Measurements from ENCODE around the gene GLRX5.

GLRX5 gene

DNA sequence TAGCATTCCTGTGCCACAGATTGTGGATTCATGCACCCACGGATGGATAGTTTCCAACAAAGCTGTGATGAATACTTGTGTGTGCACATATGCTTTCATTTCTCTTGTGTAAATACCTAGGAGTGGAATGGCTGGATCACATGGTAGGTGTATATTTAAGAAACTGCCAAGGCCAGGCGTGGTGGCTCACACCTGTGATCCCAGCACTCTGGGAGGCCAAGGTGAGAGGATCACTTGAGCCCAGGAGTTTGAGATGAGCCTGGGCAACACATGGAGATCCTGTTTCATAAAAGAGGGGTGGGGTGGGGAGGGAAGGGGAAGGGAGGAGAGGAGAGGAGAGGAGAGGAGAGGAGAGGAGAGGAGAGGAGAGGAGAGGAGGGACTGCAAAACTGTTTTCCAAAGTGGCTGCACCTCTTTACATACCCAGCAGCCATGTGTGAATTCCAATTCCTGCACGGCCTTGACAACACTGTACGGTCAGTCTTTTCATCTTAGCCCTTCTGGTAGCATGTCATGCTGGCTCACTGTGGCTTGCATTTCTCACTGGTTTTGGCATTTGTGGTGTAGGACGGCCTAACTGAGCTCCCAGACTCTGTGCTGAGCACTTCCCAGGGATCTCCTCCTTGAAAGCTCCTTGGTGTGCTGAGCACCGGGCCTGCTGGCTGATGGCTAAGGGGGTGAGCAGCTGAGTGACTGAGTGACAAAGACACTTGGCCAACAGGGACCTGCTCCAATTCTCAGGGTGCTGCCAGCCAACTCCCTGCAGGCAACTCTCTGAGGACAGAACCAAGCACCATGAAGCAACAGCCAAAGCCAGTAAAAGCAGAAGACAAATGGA lies 46.3 kb upstream of the GLRX5 start:
- H3K79me2 ChIP-seq (ENCODE audit: insufficient read depth, low read depth): peaks cover 21% of the 10 kb centered on the region; the same call in 1 of the 2 replicates
- no peak overlapping the region for H3K9ac ChIP-seq
- no peaks in the 10 kb centered on the region for H3K4me1 ChIP-seq (ENCODE audit: low read depth, poor library complexity, severe bottlenecking)
- H4K20me1 ChIP-seq (ENCODE audit: insufficient read depth): no peaks in the 10 kb centered on the region
- H3K4me3 ChIP-seq (IDR thresholded peaks at IDR 0.05; ENCODE audit: insufficient read depth, low read depth, low read length): no peak overlapping the region
- no peaks in the 10 kb centered on the region for H3K27me3 ChIP-seq (ENCODE audit: insufficient read depth, low read depth)
- H3K27ac ChIP-seq: no peak overlapping the region
- TF ChIP-seq, protein P1, sequence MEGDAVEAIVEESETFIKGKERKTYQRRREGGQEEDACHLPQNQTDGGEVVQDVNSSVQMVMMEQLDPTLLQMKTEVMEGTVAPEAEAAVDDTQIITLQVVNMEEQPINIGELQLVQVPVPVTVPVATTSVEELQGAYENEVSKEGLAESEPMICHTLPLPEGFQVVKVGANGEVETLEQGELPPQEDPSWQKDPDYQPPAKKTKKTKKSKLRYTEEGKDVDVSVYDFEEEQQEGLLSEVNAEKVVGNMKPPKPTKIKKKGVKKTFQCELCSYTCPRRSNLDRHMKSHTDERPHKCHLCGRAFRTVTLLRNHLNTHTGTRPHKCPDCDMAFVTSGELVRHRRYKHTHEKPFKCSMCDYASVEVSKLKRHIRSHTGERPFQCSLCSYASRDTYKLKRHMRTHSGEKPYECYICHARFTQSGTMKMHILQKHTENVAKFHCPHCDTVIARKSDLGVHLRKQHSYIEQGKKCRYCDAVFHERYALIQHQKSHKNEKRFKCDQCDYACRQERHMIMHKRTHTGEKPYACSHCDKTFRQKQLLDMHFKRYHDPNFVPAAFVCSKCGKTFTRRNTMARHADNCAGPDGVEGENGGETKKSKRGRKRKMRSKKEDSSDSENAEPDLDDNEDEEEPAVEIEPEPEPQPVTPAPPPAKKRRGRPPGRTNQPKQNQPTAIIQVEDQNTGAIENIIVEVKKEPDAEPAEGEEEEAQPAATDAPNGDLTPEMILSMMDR (conservative IDR thresholded peaks at IDR 0.05; ENCODE audit: low read depth, low read length): no peak
- no peak overlapping the region for H3K4me2 ChIP-seq
- H3K36me3 ChIP-seq (ENCODE audit: insufficient read depth): no peaks in the 10 kb centered on the region
- no peak overlapping the region for H2AFZ ChIP-seq (ENCODE audit: low read depth)

DNA sequence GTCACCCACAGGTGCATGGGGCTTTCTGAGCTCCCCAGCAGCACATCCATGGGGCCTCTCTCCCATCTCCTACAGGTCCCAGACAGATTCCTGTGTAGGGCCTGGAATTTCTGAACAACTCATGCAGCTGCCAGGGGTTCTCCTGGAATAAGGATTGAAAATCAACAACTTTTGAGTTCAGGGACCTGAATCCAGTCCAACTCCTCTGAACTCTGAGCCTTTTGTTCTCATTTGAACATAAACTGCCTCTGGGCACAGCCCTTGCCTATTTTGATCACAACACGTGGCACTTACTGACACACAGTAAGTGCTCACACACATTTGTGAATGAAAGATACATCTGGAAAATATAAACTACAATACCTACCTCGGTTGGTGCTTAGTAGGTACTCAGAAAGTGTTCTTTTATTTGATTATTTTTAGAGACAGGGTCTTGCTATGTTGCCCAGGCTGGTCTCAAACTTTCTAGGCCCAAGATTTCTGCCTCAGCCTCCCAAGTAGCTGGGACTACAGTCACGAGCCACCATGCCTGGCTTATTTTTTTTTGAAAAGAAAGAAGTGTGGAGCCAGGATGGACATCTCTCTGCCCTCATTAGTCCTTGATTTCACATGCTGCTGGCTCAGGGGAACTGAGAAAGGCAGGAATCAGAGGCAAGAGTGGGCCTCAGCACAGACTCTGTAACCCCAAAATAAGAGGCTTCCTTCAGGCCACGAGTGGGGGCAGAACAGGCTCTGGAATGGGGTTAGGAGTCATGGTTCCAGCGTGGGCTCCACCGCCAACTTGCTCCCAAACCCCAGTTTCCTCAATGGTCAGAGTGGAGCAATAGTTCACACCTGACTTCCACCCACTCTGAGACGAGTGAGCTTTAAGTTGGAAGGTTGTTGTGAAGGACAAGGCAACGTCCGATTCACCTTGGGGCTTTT lies 45.4 kb upstream of the GLRX5 start:
- Histone ChIP-seq H2AFZ (ENCODE audit: low read depth) (no peak overlapping the region), H3K4me1 (ENCODE audit: low read depth, poor library complexity, severe bottlenecking) (no peaks in the 10 kb centered on the region), H3K27me3 (ENCODE audit: insufficient read depth, low read depth) (no peaks in the 10 kb centered on the region), H3K79me2 (ENCODE audit: insufficient read depth, low read depth) (peaks cover 21% of the 10 kb centered on the region; the same call in 1 of the 2 replicates), H3K4me2 (no peak overlapping the region), H3K9ac (no peak overlapping the region), H4K20me1 (ENCODE audit: insufficient read depth) (no peaks in the 10 kb centered on the region), H3K27ac (no peak overlapping the region), H3K4me3 (IDR thresholded peaks at IDR 0.05; ENCODE audit: insufficient read depth, low read depth, low read length) (no peak overlapping the region), H3K36me3 (ENCODE audit: insufficient read depth) (no peaks in the 10 kb centered on the region)
- TF ChIP-seq, protein P1 (conservative IDR thresholded peaks at IDR 0.05; ENCODE audit: low read depth, low read length): no peak

DNA sequence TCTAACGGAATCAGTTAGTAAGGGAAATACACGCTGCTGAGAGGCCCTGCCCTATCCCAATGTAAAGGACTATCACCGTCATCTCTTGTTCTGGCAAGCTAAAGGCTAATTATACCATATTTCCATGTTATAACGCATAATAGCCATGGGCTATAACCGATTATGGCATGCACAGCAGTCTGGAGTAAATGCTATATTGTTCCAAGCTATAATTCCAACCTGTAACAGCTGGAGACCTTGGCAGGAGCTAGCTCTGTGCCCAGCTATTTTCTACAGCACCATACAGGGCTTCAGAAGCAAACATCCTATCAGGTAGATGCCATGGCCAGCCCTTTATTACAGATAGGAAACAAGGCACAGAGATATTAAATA lies 44.7 kb upstream of the GLRX5 start:
- Histone ChIP-seq H2AFZ (ENCODE audit: low read depth) (no peak overlapping the region), H3K9ac (no peak overlapping the region), H3K27ac (no peak overlapping the region), H3K4me3 (IDR thresholded peaks at IDR 0.05; ENCODE audit: insufficient read depth, low read depth, low read length) (no peak overlapping the region), H4K20me1 (ENCODE audit: insufficient read depth) (no peaks in the 10 kb centered on the region), H3K36me3 (ENCODE audit: insufficient read depth) (no peaks in the 10 kb centered on the region), H3K4me1 (ENCODE audit: low read depth, poor library complexity, severe bottlenecking) (no peaks in the 10 kb centered on the region), H3K79me2 (ENCODE audit: insufficient read depth, low read depth) (peaks cover 21% of the 10 kb centered on the region; the same call in 1 of the 2 replicates), H3K4me2 (no peak overlapping the region), H3K27me3 (ENCODE audit: insufficient read depth, low read depth) (no peaks in the 10 kb centered on the region)
- TF ChIP-seq, protein P1 (conservative IDR thresholded peaks at IDR 0.05; ENCODE audit: low read depth, low read length): no peak

DNA sequence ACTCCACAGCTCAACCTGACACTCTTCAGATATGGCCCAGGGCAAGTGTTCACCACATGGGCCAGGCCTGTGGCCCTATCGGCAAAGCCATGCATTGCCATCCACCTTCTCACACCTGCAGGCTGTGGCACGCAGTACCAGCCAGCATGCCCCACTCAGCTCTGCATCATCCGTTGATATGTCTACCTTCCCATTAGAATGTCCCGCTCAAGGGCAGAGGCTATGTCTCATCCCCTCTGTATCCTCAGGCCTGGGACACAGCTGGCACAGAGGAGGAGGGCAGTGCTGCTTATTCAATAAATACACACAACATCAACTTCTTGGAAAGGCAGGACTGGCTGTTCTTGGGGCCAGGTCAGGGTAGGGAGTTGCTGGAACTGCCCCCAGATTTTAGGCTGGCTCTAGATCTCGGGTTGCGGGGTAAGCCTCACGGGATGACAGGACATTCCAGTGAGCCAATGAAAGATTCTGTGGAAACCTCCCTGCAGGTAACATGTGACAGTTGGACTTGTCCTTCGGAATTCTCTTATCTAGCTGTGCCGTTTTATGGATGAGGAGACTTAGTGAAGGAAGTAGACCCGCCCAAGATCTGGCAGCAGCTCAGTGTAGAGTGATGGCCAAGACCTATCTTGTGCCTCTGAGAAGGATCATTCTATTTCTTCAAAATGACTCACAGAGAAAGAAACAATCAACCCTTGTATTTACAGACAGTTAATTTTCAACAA lies 44.0 kb upstream of the GLRX5 start:
- no peaks in the 10 kb centered on the region for H3K4me1 ChIP-seq (ENCODE audit: low read depth, poor library complexity, severe bottlenecking)
- H2AFZ ChIP-seq (ENCODE audit: low read depth): no peak overlapping the region
- H3K9ac ChIP-seq: no peak overlapping the region
- TF ChIP-seq, protein P1 (conservative IDR thresholded peaks at IDR 0.05; ENCODE audit: low read depth, low read length): no peak
- no peaks in the 10 kb centered on the region for H3K36me3 ChIP-seq (ENCODE audit: insufficient read depth)
- H3K27me3 ChIP-seq (ENCODE audit: insufficient read depth, low read depth): no peaks in the 10 kb centered on the region
- no peaks in the 10 kb centered on the region for H4K20me1 ChIP-seq (ENCODE audit: insufficient read depth)
- H3K4me3 ChIP-seq (IDR thresholded peaks at IDR 0.05; ENCODE audit: insufficient read depth, low read depth, low read length): no peak overlapping the region
- H3K27ac ChIP-seq: no peak overlapping the region
- no peak overlapping the region for H3K4me2 ChIP-seq
- H3K79me2 ChIP-seq (ENCODE audit: insufficient read depth, low read depth): peaks cover 21% of the 10 kb centered on the region; the same call in 1 of the 2 replicates
